ENCODE data around the gene FNDC10.

FNDC10 gene

DNA sequence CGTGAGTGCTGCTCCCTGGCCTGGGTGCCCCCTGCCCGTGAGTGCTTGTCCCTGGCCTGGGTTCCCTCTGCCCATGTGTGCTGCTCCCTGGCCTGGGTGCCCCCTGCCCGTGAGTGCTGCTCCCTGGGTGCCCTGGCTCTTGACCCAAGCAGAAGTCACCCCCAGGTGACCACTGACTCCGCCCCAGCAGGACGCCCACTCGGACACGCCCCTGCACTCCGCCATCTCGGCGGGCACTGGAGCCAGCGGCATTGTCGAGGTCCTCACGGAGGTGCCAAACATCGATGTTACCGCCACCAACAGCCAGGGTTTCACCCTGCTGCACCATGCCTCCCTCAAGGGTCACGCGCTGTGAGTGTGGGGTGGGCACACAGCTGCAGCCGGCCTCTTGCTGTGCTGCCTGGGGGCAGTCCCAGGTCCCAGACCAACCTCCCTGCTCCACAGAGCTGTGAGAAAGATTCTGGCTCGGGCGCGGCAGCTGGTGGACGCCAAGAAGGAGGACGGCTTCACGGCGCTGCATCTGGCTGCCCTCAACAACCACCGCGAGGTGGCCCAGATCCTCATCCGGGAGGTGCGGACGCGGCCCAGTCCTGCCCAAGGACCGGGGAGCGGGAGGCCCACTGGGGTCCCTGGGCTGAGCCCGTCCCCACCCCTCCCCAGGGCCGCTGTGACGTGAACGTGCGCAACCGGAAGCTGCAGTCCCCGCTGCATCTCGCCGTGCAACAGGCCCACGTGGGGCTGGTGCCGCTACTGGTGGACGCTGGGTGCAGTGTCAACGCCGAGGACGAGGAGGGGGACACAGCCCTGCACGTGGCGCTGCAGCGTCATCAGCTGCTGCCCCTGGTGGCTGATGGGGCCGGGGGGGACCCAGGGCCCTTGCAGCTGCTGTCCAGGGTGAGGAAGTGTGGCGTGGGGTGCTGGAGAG, 28.2 kb upstream of the FNDC10 start:
- no peak for DNase-seq

- DNase-seq, result no peak
Observed at GRCh38 chr1:1627261-1627828, 27.4 kb upstream of the FNDC10 start.

DNA sequence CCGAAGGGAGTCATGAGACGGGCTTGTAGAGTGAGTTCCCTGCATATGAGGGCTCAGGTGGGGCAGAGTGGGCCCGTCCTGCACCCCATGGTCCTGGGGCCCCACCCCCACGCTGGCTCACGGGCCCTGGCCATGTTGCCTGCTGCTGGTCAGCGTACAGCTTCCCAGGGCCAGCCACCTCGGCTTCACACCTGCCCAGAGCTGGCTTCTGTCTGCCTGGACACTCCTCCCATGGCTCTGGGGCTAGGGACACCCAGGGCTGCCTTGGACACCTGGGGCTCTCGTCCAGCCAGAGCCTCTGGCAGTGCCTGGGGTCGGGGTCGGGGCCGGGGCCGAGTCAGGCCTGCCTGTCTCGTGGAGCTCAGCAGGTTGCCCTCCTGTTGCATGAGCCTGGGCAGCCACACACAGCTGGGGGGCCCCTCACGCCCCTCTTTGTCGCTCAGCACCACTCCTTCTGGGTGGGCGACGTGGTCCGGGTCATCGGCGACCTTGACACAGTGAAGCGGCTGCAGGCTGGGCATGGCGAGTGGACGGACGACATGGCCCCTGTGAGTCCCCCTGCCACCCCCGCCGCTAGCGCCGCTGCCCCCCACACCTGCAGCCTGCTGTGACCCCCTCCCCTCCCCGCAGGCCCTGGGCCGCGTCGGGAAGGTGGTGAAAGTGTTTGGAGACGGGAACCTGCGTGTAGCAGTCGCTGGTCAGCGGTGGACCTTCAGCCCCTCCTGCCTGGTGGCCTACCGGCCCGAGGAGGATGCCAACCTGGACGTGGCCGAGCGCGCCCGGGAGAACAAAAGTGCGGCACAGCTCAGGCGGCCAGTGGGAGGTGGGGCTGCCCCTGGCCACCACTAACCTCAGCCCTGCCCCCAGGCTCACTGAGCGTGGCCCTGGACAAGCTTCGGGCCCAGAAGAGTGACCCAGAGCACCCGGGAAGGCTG, 26.5 kb upstream of the FNDC10 start:
- DNase-seq, result no peak

DNA sequence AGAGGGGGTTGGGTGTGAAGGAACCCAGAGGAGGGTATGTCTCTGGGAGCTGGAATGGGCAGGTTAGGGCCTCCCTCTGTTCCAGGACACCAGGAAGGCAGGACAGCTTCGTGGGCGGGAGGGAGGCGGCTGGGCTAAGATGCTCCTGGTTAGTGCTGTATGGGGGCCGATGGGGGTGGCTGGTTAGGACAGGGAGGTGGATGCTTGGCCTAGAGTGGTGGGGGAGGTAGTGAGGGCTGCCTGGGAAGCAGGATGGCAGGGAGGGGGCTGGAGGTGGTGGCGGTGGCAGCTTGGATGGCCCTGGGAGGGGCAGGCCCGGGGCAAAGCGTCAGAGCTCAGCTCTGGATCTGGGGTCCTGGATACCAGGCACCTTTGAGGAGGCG, 25.9 kb upstream of the FNDC10 start:
- no peak for DNase-seq

DNA sequence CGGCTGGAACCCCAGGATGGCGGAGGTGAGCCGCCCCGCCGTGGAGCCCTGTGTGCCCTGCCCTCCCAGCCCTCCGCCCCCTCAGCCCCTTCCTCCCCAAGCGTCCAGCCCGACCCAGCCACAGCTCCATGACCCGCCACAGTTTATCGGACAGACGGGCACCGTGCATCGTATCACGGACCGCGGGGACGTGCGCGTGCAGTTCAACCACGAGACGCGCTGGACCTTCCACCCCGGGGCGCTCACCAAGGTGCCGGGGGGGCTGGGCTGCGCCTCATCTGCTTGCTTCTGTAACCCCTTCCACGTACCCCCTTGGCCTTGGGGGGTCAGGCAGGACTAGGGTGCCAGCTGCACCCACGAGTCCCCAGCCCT, 25.5 kb upstream of the FNDC10 start:
- no peak for DNase-seq

DNA sequence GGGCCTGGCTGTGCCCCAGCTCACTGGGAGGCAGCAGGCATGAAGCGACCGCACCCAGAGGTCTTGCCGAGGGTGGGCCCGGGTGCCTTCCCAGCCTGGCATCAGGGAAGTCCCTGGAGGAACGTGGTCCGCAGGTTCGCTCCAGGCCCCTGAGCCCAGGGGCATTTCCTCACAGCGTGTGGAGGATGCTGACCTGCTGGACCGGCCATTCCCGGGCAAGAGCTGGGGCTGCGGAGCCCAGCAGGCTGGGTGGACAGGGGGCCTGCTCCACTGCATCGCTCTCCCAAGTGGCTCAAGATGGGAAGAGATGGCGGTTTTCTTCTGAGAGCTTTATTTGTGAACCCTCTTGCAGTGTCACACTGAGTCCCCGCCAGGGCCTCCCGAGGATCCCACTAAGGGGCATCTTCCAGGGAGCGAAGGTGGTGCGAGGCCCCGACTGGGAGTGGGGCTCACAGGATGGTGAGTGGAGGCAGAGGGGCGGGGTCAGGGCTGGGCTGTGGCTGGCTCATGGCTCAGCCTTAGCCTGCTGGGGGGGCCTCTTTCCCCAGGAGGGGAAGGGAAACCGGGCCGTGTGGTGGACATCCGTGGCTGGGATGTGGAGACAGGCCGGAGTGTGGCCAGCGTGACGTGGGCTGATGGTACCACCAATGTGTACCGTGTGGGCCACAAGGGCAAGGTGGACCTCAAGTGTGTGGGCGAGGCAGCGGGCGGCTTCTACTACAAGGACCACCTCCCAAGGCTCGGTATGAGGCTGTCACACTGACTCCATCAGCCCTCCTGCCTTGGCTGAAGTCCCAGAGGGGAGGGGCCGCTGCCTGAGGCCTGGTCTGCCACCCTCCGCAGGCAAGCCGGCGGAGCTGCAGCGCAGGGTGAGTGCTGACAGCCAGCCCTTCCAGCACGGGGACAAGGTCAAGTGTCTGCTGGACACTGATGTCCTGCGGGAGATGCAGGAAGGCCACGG, 24.8 kb upstream of the FNDC10 start:
- DNase-seq, result no peak

- no peak for DNase-seq
Observed at GRCh38 chr1:1623631-1624442, 23.9 kb upstream of the FNDC10 start.

DNA sequence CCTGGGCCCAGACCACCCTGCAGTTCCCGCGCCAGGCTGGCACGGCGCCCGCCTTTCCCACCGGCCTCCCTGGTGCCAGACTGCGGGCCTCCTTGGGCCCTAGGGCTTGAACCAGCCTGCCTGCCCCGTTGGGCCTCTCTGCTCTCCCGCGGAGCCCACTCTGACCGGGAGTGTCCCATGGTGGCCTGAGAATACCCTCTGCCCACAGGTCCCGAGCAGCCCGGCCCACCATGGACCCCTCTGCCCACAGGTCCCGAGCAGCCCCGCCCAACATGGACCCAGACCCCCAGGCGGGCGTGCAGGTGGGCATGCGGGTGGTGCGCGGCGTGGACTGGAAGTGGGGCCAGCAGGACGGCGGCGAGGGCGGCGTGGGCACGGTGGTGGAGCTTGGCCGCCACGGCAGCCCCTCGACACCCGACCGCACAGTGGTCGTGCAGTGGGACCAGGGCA, 23.3 kb upstream of the FNDC10 start:
- no peak for DNase-seq

DNA sequence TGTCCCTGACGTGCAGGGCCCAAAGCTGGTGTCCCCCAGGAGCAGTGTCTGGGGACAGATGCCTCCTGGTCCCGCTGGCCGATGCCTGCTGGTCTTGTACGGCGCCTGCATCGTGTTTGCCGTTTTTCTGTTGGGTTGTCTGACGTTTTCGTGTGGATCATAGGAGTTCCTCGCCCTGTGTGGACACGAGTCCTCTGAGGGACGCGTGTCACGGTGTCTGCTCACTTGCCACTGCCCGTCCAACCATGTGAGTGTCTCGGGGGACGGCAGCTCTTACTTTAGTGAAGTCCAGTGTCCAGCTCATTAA, 22.8 kb upstream of the FNDC10 start:
- no peak for DNase-seq

DNA sequence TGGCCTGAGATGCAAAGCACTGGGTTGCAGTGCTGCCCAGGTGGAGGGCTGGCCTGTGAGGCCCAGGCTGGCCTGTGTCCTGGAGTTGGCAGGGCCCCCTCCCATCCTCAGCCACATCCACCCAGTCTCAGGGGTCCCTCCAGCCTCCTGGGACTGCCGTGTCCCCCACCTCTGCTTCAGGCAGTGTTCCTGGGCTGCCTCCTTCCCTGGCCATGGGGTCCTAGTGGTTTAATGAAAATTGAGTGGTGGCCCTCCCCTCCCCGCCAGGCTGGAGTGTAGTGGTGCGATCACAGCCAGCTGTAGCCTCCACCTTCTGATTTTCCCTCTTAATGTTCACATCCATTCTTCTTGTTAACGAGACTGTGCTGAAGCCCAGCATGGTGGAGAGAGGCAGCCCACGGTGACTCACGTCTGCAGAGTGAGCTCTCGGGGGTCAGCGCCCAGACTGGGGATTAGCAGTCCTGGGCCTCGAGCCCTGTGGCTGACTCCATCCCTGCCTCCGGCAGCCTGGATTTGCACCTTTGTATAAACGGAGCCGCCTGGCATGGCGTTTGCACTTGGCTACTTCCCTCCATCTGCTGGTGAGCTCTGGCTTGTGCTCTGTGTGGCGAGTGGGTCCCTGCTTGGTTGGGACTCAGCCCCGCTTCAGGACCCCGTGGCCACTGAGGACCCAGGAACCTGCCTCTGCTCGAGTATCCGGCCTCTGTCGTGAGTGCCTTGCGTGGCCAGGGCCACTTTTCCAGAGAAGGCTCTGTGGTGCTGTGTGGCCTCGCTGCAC, 22.3 kb upstream of the FNDC10 start:
- no peak for DNase-seq

- DNase-seq, result no peak
Observed at GRCh38 chr1:1621173-1622009, 21.5 kb upstream of the FNDC10 start.

DNA sequence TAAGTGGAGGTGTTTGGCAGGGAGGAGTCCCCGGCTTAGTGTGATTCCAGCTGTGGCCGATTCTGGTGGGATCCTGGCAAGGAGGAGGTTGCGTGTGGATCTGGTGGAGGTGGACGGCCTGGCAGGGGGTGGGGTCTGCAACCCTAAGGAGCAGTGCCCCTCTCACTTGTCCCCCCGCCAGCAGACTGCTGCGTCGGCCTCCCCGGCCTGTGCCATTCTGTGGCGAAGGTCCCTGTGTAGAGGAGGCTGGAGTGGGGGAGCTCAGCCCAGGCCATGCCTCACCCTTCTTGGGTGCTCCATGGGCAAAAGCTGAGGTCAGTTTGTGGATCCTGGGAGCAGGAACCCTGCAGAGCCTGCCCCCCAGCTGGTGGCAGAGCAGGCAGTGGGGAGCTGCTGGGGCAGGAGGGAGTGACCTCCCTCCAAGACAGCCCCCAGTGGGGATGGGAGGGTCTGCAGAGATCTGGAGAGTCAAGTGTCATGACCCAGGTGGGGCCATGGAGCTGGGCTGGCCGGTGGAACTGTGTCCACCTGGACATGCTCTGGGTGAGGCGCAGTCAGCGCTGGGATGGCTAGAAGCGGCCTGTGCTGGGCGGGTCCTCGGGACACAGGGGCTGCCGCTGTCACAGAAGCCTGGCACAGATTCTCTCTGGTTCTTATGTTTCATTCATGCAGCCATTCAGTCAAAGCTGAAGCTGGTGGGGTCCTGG, 20.7 kb upstream of the FNDC10 start:
- DNase-seq, result no peak

- DNase-seq, result no peak
Observed at GRCh38 chr1:1619917-1620361, 20.0 kb upstream of the FNDC10 start.

DNA sequence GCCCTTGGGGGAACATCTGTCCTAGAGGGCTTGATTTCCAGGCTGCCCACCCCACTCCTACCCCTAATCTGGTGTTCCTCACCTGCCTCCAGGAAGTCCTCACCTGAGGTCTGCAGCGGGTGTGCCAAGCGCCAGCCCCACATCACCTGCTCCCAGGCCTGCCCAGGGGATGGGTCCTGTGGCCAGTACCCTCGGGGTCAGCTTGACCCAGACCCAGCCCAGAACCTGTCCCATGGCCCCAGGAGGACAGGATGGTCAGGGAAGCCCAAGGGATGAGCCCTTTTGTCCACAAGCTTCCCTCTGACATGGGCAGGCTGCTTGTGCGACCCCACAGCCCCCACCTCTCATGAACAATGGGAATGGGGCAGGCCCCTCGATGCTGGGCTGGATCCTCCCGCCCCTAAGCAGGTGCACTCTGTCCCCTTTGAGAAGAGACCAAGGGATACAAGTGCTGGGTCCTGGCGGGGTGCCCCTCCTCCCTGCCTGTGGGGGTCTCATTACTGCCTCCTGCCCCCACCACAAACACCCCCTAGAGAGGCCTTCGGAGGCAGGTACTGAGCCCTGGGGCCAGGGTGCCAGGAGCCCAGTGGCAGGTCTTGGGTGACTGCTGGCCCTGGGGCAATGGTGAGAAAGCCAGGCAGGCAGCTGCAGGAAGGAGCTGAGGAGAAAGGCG, 18.6 kb upstream of the FNDC10 start:
- DNase-seq, result no peak

- no peak for DNase-seq
Observed at GRCh38 chr1:1617925-1618324, 18.0 kb upstream of the FNDC10 start.

DNA sequence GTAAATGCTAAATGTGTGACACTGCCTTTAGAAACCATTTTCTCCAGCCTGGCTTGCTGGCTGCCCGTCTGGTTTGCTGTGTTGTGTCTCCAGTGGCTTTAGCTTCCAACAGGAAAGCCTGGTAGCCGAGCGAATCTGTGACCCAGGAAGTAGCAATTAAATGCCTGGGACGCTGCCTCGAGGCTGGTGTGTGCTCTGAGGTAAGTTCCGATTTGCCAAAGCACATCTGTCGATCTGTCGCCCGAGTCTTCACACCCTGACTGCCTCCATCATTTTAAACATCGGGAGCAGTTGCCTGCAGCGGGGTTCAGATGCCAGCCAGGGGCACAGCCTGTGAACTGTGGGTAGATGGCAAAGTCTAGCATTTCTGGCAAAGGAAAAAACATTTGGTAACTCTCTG, 17.6 kb upstream of the FNDC10 start:
- no peak for DNase-seq

DNA sequence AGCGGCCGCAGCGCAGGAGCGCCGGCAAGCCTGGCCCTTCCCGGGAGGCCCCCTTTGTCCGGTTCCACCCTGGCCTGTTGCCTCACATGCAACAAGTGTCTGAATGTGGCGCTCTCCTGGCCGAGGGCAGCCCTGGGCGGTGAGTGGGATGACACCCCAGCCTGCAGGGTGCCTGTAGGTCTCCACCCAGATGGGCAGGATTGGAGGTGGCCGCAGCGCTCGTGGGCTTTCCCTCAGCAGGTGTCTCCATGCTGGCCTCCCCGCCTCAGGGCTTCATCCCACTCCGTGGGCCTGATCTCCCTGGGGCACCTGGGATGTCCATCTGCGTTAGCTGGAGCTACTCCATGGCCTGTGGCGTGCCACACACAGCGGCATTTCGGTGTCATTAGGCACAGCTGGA, 16.9 kb upstream of the FNDC10 start:
- DNase-seq, result no peak

- DNase-seq, result no peak
Observed at GRCh38 chr1:1616045-1616790, 16.3 kb upstream of the FNDC10 start.

Data from activated CD8-positive, alpha-beta memory T cell treated with anti-CD3 and anti-CD28 coated beads, Interleukin-2, amount 50 U/mL, for 48 hours (primary cell).